NB4 (cell line): ENCODE measurements around the gene ZNF69.
"Not testable (repeated sequence)": the region's sequence is repeated elsewhere in the genome, so short reads cannot be mapped to it uniquely, and the experiment has no call there.

ENCODE experiments used
- DNase-seq: peaks from one replicate; pipeline ENCODE4 v3.0.0; 2010; ENCODE audit warnings: low read depth
- H3K4me3 ChIP-seq: one replicate; pipeline ENCODE4 v1.5.1; 2011; ENCODE audit warnings: mild to moderate bottlenecking, low read depth, low read length, moderate library complexity
- MYC ChIP-seq: IDR thresholded peaks from 2 replicates; pipeline ENCODE4 v1.6.1; 2011; ENCODE audit warnings: low read depth, low read length
- POLR2A ChIP-seq: IDR thresholded peaks from 2 replicates; pipeline ENCODE4 v1.6.1; 2011; ENCODE audit warnings: mild to moderate bottlenecking; ENCODE audit not compliant: insufficient read length; ENCODE audit errors: extremely low read depth
- TF ChIP-seq, protein P1 (sequence below): IDR thresholded peaks from 2 replicates; pipeline ENCODE4 v1.6.1; 2011; ENCODE audit warnings: low read depth, low read length
- TF ChIP-seq, protein P2 (sequence below): IDR thresholded peaks from one replicate; pipeline ENCODE4 v1.5.1; 2012; ENCODE audit warnings: low read depth, low read length

Gene ZNF69

DNA sequence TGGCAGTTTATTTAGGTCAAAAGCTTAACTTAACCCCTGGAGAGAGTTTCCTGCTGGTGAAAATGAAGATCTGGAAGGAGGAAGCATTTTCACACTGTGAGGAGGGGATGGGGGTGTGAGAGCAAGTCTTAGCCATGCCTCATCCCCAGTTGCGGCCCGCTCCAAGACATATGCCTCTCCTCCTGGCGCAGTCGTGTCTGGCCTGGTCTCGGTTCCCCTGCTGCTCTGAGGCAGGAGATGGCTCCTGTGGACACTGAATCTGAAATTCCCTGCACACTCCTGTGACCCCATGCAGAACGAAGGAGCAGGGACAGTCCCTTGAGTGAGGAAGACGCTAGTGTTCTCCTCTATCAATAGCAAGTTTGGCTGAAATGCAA is 360 bp upstream of the ZNF69 start:
- DNase-seq = no peak
- no peak for TF ChIP-seq MYC
- no peak for TF ChIP-seq POLR2A
- TF ChIP-seq, protein P1, sequence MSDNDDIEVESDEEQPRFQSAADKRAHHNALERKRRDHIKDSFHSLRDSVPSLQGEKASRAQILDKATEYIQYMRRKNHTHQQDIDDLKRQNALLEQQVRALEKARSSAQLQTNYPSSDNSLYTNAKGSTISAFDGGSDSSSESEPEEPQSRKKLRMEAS = no peak
- TF ChIP-seq, protein P2, sequence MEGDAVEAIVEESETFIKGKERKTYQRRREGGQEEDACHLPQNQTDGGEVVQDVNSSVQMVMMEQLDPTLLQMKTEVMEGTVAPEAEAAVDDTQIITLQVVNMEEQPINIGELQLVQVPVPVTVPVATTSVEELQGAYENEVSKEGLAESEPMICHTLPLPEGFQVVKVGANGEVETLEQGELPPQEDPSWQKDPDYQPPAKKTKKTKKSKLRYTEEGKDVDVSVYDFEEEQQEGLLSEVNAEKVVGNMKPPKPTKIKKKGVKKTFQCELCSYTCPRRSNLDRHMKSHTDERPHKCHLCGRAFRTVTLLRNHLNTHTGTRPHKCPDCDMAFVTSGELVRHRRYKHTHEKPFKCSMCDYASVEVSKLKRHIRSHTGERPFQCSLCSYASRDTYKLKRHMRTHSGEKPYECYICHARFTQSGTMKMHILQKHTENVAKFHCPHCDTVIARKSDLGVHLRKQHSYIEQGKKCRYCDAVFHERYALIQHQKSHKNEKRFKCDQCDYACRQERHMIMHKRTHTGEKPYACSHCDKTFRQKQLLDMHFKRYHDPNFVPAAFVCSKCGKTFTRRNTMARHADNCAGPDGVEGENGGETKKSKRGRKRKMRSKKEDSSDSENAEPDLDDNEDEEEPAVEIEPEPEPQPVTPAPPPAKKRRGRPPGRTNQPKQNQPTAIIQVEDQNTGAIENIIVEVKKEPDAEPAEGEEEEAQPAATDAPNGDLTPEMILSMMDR = no peak
- H3K4me3 ChIP-seq = no peak overlapping the region

DNA sequence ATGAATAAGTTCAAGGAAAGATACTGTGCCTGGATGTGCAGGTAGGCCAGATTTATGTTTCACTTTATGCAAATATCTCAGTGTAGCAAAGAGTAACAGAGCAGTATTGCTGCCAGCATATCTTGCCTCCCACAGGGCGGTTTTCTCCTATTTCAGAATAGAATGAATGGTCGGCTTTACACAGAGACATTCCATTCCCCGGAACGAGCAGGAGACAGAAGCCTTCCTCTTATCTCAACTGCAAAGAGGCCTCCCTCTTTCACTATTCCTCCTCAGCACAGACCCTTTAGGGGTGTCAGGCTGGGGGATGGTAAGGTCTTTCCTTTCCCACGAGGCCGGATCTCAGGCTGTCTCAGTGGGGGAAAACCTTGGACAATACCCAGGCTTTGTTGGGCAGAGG is 2.3 kb downstream of the ZNF69 start:
- not testable (repeated sequence) for H3K4me3 ChIP-seq, DNase-seq

DNA sequence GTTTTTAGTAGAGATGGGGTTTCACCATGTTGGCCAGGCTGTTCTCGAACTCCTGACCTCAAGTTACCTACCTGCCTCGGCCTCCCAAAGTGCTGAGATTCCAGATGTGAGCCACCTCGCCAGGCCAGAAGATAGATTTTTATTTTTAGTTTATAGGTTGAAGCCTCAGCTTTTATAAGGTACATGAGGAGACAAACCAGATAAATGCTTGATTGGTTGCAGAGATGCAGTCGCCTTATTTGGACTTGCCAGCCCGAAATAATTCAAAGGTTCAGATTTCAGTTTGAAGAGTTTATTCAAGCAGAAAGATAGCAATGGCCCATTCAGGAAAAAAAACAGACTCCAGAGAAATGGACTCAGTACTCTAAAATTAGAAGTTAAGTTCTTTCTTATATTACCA is 3.1 kb downstream of the ZNF69 start:
- TF ChIP-seq, protein P2 = no peak
- no peak for TF ChIP-seq MYC
- TF ChIP-seq, protein P1 = no peak
- TF ChIP-seq POLR2A = no peak
- no peak for DNase-seq
- H3K4me3 ChIP-seq = no peak overlapping the region

DNA sequence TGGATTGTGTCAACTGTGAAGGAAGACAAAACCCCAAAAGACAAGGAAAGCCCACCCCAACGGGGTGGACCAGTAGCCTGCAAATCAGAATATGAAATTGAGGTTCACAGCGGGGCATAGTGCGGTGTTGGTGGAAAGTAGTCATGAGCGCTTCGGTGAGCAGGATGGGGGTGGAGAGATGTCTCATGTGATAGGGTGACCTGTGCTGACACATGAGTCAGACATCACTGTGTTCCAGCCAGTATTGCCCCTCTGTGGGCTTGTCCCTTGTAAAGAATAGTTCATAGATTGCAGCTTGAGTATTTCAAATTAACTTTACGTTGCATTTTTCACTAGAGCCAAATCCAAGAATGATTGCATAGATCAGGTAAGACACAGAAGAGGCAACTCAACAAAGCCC is 7.3 kb downstream of the ZNF69 start:
- no peak overlapping the region for H3K4me3 ChIP-seq
- TF ChIP-seq, protein P2 = no peak
- TF ChIP-seq POLR2A = no peak
- TF ChIP-seq, protein P1 = no peak
- TF ChIP-seq MYC = no peak
- DNase-seq = no peak

DNA sequence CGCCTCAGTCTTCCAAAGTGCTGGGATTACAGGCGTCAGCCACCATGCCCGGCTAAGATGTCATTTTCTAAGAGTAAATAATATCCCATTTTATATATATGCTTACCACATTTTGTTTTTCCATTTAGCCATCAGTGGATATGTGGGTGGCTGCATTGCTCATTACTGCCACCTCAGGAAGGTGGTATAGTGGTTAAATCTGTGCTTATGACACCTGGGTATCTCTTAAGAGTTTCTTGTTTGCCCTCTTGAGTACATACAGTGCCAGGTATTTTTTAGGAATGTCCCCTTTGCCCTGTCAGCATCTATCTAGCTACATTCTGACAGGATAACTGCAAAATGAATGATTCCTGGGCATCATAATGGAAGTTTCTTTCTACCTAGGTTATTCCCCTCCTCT is 14.6 kb downstream of the ZNF69 start:
- no peak overlapping the region for H3K4me3 ChIP-seq
- TF ChIP-seq, protein P1 = no peak
- TF ChIP-seq MYC (no peak), POLR2A (no peak)
- TF ChIP-seq, protein P2 = no peak
- DNase-seq = no peak

DNA sequence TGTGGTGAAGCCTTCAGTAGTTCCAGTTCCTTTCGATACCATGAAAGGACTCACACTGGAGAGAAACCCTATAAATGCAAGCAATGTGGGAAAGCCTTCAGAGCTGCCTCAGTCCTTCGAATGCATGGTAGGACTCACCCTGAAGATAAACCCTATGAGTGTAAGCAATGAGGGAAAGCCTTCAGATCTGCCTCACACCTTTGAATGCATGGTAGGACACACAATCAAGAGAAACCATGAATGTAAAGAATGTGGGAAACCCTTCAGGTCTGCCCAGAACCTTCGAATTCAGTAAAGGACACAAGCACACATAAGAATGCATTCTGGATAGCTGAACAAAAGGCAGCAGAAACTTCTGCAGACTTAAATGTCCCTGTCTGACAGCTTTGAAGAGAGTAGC is 18.3 kb downstream of the ZNF69 start:
- DNase-seq = no peak
- TF ChIP-seq, protein P2 = no peak
- TF ChIP-seq POLR2A = no peak
- no peak for TF ChIP-seq MYC
- TF ChIP-seq, protein P1 = no peak
- no peak overlapping the region for H3K4me3 ChIP-seq

DNA sequence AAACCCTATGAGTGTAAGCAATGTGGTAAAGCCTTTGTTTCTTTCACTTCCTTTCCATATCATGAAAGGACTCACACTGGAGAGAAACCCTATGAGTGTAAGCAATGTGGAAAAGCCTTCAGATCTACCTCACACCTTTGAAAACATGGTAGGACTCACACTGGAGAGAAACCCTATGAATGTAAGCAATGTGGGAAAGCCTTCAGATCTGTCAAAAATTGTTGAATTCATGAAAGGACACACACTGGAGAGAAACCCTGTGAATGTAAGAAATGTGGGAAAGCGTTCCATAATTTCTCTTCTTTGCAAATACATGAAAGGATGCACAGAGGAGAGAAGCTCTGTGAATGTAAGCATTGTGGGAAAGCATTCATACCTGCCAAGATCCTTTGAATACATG is 24.4 kb downstream of the ZNF69 start:
- not testable (repeated sequence) for H3K4me3 ChIP-seq, DNase-seq

DNA sequence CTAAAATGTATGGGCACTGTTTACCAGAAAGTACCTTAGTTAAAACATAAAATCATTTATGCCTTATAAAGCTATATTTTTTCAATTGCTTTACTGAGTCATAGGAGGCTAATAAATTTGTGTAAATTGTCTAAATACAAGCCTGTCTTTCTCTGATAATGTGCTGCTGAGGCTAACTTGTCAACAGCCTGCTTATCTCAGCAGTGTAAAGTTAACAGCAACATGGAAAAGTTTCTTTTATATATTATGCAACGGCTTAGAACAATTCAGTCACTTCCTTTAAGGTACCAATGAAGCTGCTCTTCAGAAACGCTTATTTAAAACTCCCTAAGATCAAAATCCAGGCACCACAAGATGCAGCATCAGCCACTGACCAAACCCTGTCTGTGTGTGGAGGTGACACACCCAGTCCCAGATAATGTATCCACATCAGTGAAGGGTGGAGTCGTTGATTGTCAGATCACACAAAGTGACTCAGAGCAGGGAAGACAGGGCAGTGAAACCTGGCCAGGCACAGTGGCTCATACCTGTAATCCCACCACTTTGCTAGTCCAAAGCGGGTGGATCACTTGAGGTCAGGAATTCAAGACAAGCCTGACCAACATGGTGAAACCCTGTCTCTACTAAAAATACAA is 27.0 kb downstream of the ZNF69 start:
- not testable (repeated sequence) for H3K4me3 ChIP-seq, DNase-seq
